Embryonic facial prominence (tissue), 1 donor: ENCODE measurements around the gene DSCAM.

ENCODE experiments used
- DNase-seq: peaks from one replicate; pipeline ENCODE4 v3.0.0-alpha.2; 2016; ENCODE audit errors: extremely low spot score

The DSCAM gene

GRCh38 chr21:40179166-40179565, 667.8 kb downstream of the DSCAM start:
- DNase-seq: no peak

DNA sequence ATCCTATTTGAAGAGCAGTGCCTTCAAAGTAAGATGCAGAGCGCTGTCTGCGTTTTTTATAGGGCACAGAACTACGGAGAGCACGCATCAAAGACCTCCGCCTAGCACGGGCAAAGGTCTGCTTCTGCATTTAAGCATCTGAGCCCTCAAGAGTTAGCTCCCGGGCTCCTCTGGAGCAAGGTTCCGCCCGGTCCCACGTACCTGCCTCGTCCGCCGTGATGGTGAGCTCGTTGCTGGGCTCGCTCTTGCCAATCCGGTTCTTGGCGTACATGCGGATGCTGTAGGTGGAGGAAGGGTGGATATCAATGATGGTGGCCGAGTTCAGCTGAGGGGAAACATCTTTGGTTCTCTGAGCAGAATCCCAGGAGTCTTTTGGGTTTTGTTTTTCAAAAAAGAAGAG, 668.2 kb downstream of the DSCAM start:
- no peak for DNase-seq

DNA sequence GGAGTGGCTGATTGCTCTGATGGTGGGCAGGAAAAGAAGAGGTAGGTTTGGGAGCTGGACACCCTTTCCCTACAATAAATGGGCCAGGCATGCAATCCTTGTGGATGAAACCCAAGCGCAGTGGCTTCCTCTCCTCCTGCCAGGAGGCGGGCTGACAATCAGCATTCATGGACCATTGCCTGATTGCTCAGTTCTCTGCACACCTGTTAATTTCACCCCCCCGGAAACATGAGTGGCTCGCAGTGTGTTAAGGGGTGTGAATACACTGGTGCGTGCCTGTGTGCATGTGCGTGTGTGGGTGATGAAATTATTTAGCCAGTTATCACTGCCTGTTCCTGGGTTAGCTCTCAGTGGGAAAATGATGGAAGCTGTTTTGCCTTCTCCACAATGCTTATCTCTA, 669.0 kb downstream of the DSCAM start:
- DNase-seq: no peak

GRCh38 chr21:40176724-40177123, 670.2 kb downstream of the DSCAM start:
- DNase-seq: no peak

GRCh38 chr21:40173816-40174215, 673.1 kb downstream of the DSCAM start:
- no peak for DNase-seq

GRCh38 chr21:40169971-40170370, 677.0 kb downstream of the DSCAM start:
- DNase-seq: no peak

- DNase-seq: no peak
These were observed 680.6 kb downstream of the DSCAM start for GRCh38 chr21:40166291-40166843.

DNA sequence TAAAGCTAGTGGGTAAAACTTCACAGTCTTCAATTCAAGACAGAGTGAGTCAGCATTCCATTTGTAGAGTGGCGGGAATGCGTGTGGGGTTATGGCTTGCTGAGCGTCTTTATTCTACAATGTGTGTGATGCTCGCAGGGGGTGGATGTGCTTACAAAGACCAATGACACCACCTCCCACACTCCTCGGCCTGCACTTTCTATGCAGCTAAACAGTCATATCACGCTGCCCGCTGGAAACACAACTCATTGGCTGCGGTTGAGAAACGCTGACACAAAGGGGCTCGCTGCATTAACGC, 681.2 kb downstream of the DSCAM start:
- no peak for DNase-seq

GRCh38 chr21:40164905-40165772, 681.8 kb downstream of the DSCAM start:
- DNase-seq: no peak

- no peak for DNase-seq
These were observed 684.9 kb downstream of the DSCAM start for GRCh38 chr21:40162075-40162474.

- no peak for DNase-seq
These were observed 686.0 kb downstream of the DSCAM start for GRCh38 chr21:40160911-40161310.

- no peak for DNase-seq
These were observed 688.6 kb downstream of the DSCAM start for GRCh38 chr21:40158366-40158765.

- DNase-seq: no peak
These were observed 691.4 kb downstream of the DSCAM start for GRCh38 chr21:40155563-40155962.

DNA sequence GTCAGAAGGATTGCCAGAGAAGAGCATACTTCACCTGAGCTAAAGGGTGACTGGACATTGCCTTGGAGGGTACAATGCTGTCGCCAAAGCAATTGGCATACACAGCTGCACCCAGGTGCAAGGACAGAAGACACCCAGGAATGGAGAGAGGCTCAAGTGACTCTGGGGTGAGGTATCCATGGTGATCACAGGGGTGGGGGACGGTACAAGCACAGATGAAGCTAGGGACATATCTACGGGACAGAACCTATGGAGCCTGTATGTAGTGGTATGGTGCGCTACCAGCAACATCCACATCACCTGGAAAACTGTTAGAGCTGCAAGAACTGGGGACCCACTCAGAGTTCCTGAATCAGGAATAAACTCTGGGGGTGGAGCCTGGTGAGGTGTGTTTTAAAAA, 693.6 kb downstream of the DSCAM start:
- DNase-seq: no peak

DNA sequence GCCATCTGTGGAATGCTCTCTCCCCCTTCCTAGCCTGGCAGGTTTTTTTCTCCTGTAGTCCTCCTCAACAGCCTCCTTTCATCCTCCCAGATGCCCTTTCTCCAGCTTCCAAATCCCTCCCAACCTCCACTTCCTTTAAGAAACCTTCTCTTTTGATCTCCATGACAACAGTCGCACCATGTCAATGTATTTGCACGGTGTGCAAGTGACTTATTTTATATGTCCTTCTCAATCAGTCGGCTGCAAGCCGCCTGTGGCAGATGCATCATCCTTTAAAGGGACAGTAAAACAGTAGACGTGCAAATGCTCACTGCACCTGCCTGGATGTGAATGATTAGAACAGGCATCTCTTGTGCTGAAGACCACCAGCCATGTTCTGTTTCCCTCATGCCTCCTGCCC, 694.5 kb downstream of the DSCAM start:
- no peak for DNase-seq

DNA sequence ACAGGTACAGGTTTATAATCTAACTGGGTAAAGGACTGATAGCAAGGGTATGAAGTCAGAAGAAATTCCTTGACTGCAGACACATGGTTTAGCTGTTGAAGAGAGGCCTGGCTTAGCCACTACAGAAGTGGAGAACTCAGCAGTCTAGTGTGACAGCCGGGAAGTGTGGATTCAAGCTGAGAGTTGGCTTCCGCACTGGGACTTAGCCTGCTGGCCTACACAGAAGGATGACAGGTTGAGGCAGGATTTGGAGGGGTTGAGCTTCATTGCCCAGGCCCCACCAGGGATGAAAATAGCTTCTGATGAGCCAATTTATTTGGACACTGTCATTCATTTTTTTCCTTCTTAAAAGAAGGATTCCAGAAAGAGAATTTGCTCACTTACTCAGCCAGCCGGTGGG, 695.3 kb downstream of the DSCAM start:
- no peak for DNase-seq

DNA sequence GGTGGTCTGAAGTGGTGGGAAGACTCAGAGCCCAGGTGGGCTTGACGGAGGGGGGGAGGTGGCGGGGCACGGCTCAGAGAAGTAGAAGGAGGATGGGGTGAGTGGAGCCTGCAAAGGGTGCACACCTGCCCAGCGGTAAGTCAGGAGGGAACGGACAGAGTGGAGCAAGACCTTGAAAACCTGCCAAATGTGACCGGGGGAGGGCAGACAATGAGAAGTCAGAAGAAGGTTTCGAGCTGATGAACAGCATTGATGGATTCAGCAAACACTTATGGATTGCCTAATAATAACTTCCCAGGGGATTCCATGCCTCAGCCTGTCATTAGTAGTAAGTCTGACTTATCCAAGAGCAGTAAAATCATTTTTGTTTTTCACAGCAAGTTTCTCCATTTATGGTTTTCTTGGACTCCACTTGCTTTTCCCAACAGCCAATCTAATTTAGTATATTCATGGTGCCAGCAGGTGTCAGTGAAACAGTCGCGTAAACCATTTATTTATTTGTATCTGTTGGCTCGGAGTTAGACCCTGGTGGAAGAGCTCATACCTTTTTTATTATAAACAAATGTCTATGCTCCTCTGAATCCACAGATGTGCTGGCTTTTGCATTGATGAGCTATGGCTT, 700.6 kb downstream of the DSCAM start:
- peak; percentile 43 for DNase-seq

- peak; percentile 34 for DNase-seq
These were observed 703.0 kb downstream of the DSCAM start for GRCh38 chr21:40143822-40144525.

DNA sequence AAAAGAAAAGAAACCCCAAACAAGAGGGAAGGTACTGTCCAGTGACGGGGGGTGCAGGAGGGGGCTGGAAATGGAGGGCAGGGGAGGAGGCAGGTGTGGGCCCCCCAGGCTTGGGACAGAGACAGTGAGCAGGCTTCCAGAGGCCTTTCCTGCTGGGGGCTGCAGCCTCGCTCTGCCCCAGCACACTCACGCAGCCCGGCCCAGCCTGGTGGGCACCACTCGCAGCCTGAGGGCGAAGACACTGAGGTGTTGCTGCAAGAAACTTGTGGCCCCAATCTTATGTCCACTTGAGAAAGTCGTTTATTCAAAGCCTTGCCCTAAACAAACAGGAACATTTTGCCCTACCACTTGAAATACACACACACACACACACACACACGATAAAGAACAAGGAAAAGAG, 705.3 kb downstream of the DSCAM start:
- no peak for DNase-seq

- no peak for DNase-seq
These were observed 706.3 kb downstream of the DSCAM start for GRCh38 chr21:40140675-40141074.

GRCh38 chr21:40139636-40140035, 707.3 kb downstream of the DSCAM start:
- no peak for DNase-seq

DNA sequence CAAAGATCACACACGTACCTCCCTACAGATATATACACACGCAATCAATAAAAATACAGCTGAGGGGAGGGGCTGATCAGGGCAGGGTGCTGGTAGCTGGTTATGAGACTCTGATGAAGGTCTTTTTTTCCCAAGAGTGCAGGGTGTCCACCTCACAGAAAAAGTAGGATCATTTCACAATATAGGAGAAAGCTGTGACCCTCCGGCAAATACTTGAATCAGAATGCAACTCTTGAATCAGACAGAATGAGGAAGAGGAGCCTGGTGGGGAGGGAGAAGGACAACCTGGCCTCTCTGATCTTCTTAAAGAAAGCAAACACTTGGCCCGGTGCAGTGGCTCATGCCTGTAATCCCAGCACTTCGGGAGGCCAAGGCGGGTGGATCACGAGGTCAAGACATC, 710.4 kb downstream of the DSCAM start:
- no peak for DNase-seq
